Measurements from ENCODE around the gene FHOD3. TPM values are rescaled to one million over a fixed set of nuclear protein-coding genes. Genes with fewer than 3 reads are reported as not detected.

Gene FHOD3
- total RNA-seq, 4 donors from 2014 or later = 15.6 to 25.9 (median 21.6) TPM

- Histone ChIP-seq H3K36me3 (no peaks in the 10 kb centered on the region), H3K4me1 (no peaks in the 10 kb centered on the region), H3K27ac (no peak overlapping the region), H3K4me3 (no peak overlapping the region), H3K9me3 (no peaks in the 10 kb centered on the region), H3K27me3 (no peaks in the 10 kb centered on the region)
- DNase-seq (ENCODE audit: low spot score in 2 of 2) = no peak
- TF ChIP-seq EP300 (IDR thresholded peaks at IDR 0.05) (no peak), POLR2A (IDR thresholded peaks at IDR 0.05) (no peak), CTCF (IDR thresholded peaks at IDR 0.05) (no peak)
- 72% methylated on average over 4 of the region's 4 CpGs for WGBS, 2 donors
These were observed 358.4 kb downstream of the FHOD3 start for GRCh38 chr18:36655930-36656329.

DNA sequence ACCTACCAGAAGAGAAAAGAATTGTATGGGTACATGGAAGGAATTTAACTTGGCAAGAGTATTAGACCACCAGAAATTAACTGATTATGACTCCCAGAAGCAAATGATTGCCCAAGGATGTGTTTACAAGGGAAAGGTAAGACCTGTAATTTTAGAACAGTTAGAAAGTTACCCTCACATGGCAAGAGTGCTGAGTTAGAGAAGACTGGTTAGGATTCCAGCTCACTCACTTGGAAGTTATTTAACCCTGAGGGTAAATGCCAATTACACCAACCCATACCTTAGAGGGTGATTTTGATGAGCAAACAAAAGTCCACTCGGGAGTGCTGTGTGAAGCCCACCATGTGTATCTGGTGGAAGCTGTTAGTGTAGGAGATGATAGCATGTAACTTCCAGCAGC lies 361.1 kb downstream of the FHOD3 start:
- DNase-seq (ENCODE audit: low spot score in 2 of 2) = no peak
- Histone ChIP-seq H3K36me3 (no peaks in the 10 kb centered on the region), H3K9me3 (no peaks in the 10 kb centered on the region), H3K27me3 (no peaks in the 10 kb centered on the region), H3K4me1 (no peaks in the 10 kb centered on the region), H3K27ac (no peak overlapping the region), H3K4me3 (no peak overlapping the region)
- no peak for TF ChIP-seq EP300 (IDR thresholded peaks at IDR 0.05)
- TF ChIP-seq POLR2A (IDR thresholded peaks at IDR 0.05) = no peak
- no peak for TF ChIP-seq CTCF (IDR thresholded peaks at IDR 0.05)
- WGBS, 2 donors = 79 to 80% methylated on average over 1 of the region's 1 CpG

- H3K9me3 ChIP-seq = no peaks in the 10 kb centered on the region
- H3K36me3 ChIP-seq = no peaks in the 10 kb centered on the region
- no peak for TF ChIP-seq CTCF (IDR thresholded peaks at IDR 0.05)
- no peak for TF ChIP-seq POLR2A (IDR thresholded peaks at IDR 0.05)
- no peak for TF ChIP-seq EP300 (IDR thresholded peaks at IDR 0.05)
- no peak for DNase-seq (ENCODE audit: low spot score in 2 of 2)
- WGBS, 2 donors = 91 to 93% methylated on average over 7 of the region's 7 CpGs
- H3K27ac ChIP-seq = no peak overlapping the region
- H3K4me1 ChIP-seq = peaks cover 0 to 4% (median 0%) of the 10 kb centered on the region in 4 donors
- no peak overlapping the region for H3K4me3 ChIP-seq
- H3K27me3 ChIP-seq = no peaks in the 10 kb centered on the region
These were observed 362.8 kb downstream of the FHOD3 start for GRCh38 chr18:36660311-36660710.

- no peak overlapping the region for H3K4me3 ChIP-seq
- whole genome bisulfite sequencing, 2 donors = 73 to 81% methylated on average over 5 of the region's 5 CpGs
- no peak overlapping the region for H3K27ac ChIP-seq
- no peaks in the 10 kb centered on the region for H3K27me3 ChIP-seq
- H3K36me3 ChIP-seq = no peaks in the 10 kb centered on the region
- peaks cover 0 to 4% (median 0%) of the 10 kb centered on the region in 4 donors for H3K4me1 ChIP-seq
- DNase-seq (ENCODE audit: low spot score in 2 of 2) = no peak
- no peaks in the 10 kb centered on the region for H3K9me3 ChIP-seq
- TF ChIP-seq CTCF (IDR thresholded peaks at IDR 0.05) = no peak
These were observed 364.5 kb downstream of the FHOD3 start for GRCh38 chr18:36661999-36662398.

- DNase-seq (ENCODE audit: low spot score in 2 of 2) = no peak
- Histone ChIP-seq H3K4me3 (no peak overlapping the region), H3K4me1 (peaks cover 0 to 4% (median 0%) of the 10 kb centered on the region in 4 donors), H3K9me3 (no peaks in the 10 kb centered on the region), H3K36me3 (no peaks in the 10 kb centered on the region), H3K27ac (peak overlapping the region in 1 of 4 donors; percentile 48), H3K27me3 (no peaks in the 10 kb centered on the region)
- WGBS, 2 donors = 59 to 60% methylated on average over 2 of the region's 2 CpGs
- TF ChIP-seq CTCF (IDR thresholded peaks at IDR 0.05) (no peak), POLR2A (IDR thresholded peaks at IDR 0.05) (no peak), EP300 (IDR thresholded peaks at IDR 0.05) (no peak)
These were observed 365.8 kb downstream of the FHOD3 start for GRCh38 chr18:36663312-36663711.
